BJ (cell line): ENCODE measurements around the gene CACNB3. TPM values are rescaled to one million over a fixed set of nuclear protein-coding genes. Genes with fewer than 3 reads are reported as not detected.
A peak's percentile ranks its signal among the peaks of the same experiment; 100 is the strongest.

Source experiments
- CTCF ChIA-PET: fragments of 350-600 bp; formaldehyde crosslinking; extraction: SDS; loops from one replicate; lab custom pipeline; 2021; ENCODE audit warnings: antibody characterized with exemption, inconsistent platforms; lab: Yijun Ruan, JAX
- POLR2A ChIA-PET: fragments of 300-600 bp; sonication (Branson Sonifier 250); formaldehyde crosslinking; extraction: SDS; loops from one replicate; lab custom pipeline; 2021; ENCODE audit warnings: antibody characterized with exemption; lab: Charles Lee
- DNase-seq: peaks from one replicate; pipeline ENCODE4 v3.0.0-alpha.2; 2011; ENCODE audit warnings: low read depth
- H3K27me3 ChIP-seq: 2 replicates; pipeline ENCODE4 v1.6.0; 2011; ENCODE audit warnings: low read length; ENCODE audit not compliant: control insufficient read depth, insufficient read depth
- H3K36me3 ChIP-seq: 2 replicates; pipeline ENCODE4 v1.5.1; 2011; ENCODE audit warnings: low read length; ENCODE audit not compliant: control insufficient read depth, insufficient read depth
- H3K4me3 ChIP-seq: 2 replicates; pipeline ENCODE4 v1.5.1; 2011; ENCODE audit warnings: low read depth, mild to moderate bottlenecking, control low read depth, low read length
- polyA plus RNA-seq: library from polyadenylated mRNA; depleted of rRNA; stranded (reverse); fragments of >200 nt; gene quantifications from 2 replicates; pipeline ENCODE4 v1.2.3, GENCODE V29; 2011
- TF ChIP-seq, protein P1 (sequence below): IDR thresholded peaks from 2 replicates; pipeline ENCODE4 v1.5.1; 2011; ENCODE audit warnings: low read depth, mild to moderate bottlenecking, control low read depth, inconsistent platforms, low read length, moderate library complexity; ENCODE audit not compliant: insufficient read depth

The CACNB3 gene
- polyA plus RNA-seq, 1 experiment, result 48.2 TPM

DNA sequence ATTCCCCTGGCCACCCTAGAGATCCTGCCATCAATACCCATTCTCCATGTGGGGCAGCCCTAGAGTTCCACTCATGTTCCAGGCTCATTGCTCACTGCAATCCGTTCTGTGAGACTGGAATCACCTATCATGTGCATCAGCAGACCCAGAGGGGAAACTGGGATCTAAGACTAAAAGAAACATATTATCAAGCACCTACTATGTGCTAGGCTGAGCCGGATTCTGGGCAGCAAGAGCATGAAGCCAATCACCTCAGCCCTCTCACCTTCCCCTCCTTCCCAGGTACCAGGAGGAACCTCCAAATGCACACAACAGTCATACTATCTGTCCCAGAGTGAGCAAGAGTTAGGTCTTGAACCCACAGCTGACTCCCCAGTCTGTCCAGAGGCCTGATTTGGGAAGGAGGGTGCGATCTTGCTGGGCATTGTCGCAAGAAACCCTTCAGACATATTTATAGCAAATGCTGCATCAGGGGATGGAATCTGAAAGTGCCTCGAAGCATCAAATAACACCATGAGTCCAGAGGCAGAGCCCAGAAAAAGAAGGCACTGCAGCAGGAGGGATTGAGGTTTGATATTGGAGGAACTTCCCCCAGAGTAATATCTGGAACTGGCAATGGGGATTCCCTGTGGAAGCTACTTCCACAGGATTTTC lies 6.7 kb upstream of the CACNB3 start:
- CTCF ChIA-PET, result interaction anchor here (0.8 to 7.1 kb wide), 8 partner anchors 9 to 141 kb away, joined by 3 to 78 read pairs (median 4); no protein-coding TSS in a partner anchor
- Histone ChIP-seq H3K27me3 (no peaks in the 10 kb centered on the region), H3K36me3 (no peaks in the 10 kb centered on the region), H3K4me3 (no peak overlapping the region)
- POLR2A ChIA-PET, result no interaction called here
- TF ChIP-seq, protein P1, sequence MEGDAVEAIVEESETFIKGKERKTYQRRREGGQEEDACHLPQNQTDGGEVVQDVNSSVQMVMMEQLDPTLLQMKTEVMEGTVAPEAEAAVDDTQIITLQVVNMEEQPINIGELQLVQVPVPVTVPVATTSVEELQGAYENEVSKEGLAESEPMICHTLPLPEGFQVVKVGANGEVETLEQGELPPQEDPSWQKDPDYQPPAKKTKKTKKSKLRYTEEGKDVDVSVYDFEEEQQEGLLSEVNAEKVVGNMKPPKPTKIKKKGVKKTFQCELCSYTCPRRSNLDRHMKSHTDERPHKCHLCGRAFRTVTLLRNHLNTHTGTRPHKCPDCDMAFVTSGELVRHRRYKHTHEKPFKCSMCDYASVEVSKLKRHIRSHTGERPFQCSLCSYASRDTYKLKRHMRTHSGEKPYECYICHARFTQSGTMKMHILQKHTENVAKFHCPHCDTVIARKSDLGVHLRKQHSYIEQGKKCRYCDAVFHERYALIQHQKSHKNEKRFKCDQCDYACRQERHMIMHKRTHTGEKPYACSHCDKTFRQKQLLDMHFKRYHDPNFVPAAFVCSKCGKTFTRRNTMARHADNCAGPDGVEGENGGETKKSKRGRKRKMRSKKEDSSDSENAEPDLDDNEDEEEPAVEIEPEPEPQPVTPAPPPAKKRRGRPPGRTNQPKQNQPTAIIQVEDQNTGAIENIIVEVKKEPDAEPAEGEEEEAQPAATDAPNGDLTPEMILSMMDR, result no peak
- no peak for DNase-seq

DNA sequence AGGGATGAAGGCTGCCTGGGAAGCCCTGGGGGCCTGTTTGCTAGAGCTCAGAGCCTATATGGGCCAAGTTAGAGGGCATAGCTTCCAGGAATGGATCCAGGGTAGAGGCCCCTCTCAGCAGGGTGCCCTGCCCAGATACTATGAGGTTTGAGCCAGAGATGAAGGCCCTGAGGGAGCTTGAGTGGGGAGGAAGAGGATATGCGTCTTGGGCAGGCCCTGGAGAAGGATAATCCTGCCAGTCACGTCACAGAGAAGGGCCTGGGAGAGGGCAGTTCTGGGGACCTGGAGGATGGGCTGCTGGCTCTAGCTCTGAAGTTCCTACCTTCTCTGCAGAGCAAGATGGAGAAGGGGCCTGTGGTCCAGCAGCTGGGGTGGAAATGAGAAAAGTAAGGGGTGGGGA lies 5.9 kb upstream of the CACNB3 start:
- ChIA-PET CTCF (interaction anchor here (0.7 to 7.1 kb wide), 6 partner anchors 18 to 184 kb away, joined by 3 to 78 read pairs (median 4); no protein-coding TSS in a partner anchor), POLR2A (no interaction called here)
- TF ChIP-seq, protein P1, result no peak
- no peak for DNase-seq
- Histone ChIP-seq H3K36me3 (no peaks in the 10 kb centered on the region), H3K4me3 (no peak overlapping the region), H3K27me3 (no peaks in the 10 kb centered on the region)

DNA sequence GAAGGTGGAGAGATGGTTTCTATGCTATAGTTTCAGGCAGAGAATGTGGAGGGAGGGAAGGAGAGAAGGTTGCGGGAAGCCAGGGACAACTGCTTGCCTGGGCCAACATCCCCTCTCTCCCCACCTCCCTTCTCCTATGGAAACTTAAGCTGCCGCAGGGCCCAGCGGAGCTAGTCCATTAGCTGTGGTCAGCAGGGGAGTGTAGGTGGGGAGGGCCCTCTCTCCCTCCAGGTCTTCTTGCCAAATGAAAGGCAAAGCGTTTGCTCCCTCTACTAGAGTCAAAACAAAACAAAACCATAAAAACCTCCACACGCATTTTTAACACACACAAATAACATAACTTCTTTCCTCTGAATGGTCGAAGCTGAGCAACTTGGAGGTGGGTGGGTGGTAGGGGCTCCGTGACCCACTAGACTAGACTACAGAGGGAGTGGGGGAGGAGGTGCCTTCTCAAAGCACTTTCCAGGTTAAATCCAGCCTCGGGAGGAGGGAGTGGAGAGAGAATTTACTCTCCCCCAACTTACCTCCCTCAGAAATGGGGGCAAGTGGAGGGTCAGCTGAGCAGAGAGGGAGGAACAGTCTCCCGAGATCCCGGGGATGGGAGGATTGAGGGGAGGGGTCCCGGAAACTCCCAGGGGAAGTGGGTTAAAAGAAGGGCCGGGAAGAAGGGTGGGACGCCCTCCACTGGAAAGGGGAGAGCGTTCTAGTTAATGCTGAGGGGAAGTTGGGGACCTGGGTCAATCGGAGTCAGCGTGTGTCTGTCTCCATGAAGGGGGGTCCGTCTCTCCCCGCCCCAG lies 4.6 kb upstream of the CACNB3 start:
- H3K27me3 ChIP-seq, result no peaks in the 10 kb centered on the region
- CTCF ChIA-PET, result interaction anchor here (0.6 to 7.1 kb wide), 19 partner anchors 9 to 876 kb away, joined by 3 to 78 read pairs (median 5); partner anchors contain the start of genes ADCY6 and DDX23
- peak overlapping the region; percentile 74 for H3K4me3 ChIP-seq
- DNase-seq, result no peak
- H3K36me3 ChIP-seq, result no peaks in the 10 kb centered on the region
- POLR2A ChIA-PET, result no interaction called here
- TF ChIP-seq, protein P1, result peak; percentile 24

DNA sequence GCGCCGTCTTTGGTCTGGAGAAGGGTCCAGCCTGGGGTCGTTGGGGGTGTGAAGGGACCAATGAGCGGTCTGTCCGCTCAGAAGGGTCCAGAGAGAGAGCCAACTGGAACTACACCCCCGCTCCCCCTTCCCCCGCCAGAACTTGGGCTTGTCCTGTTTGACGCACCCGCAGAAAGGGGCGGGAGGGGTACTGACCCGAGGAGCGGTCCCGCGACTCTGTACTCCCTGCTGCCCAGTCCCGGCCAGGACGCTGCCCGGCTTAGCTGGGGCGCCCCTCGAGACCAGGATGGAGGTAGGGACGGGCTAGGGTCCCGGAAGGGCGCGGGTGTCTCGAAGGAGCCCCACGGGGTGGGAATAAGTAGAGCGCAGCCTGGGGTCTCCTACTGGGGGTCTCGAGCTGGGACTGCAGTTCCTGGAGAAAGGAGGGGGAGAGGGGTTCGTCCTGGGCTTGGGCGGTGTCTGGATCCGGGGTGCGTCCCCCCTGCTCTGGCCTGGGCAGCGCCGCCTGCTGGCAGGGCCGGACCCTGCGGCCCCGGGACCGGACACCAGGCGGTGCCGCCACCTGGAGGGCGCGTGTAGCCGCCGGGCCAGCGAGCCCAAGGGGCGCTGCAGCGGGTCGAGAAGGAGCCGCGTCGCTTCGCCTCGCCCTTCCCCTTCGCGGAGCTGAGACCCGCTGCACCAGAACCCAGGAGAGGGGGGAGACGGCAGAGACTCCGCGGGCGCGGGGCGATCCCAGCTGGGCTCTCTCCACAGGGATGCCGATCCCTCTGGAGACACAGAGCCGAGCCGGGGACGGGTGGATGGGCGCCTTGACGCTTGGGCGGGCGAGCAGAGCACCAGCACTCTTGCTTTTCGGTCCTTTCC lies 3.8 kb upstream of the CACNB3 start:
- Histone ChIP-seq H3K4me3 (peak overlapping the region; percentile 74), H3K27me3 (no peaks in the 10 kb centered on the region), H3K36me3 (no peaks in the 10 kb centered on the region)
- CTCF ChIA-PET, result interaction anchor here (0.6 to 7.1 kb wide), 33 partner anchors 9 to 997 kb away, joined by 3 to 78 read pairs (median 4); partner anchors contain the start of genes ADCY6, CCNT1, DDX23 and WNT1
- DNase-seq, result peak; percentile 31
- TF ChIP-seq, protein P1, result peak; percentile 82
- POLR2A ChIA-PET, result interaction anchor here (0.6 to 0.7 kb wide), 2 partner anchors 25 to 360 kb away, joined by 5 to 6 read pairs; no protein-coding TSS in a partner anchor
